ENCODE results near the gene NYNRIN.

DNA sequence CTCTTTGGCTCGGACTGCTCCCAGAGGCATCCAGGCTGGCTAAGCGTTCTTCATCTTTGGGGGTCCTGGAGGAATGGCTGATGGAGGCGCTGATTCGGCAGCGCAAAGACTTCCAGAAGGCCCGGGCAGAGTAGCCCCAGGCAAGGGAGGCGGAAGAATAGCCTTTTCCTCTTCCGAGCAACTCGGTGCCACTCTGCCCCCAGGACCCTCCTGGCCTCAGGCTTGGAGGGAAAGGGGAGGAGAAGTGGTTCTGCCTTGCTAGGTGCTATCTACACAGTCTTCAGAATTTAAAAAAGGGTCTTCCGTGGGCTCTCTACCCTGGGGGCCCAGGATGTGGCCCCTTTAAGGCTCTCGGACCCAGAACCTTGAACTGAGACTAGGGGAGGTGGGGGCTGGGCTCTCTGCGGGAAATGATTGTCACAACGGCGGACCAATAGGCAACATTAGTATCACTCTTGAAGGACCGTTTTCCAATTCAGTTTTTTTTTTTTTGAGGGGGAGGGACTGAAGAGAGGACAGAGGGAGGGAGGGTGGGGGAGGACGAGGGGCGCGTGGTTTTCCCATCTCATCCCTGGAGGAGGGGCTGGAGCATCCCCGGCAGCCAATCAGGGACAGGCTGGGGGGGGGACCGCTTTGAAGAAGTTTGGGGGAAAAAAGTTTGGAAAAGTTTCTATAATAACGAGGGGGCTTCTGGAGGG, 31.1 kb upstream of the NYNRIN start, which contains the start of gene NFATC4:
- TF ChIP-seq, protein P1, sequence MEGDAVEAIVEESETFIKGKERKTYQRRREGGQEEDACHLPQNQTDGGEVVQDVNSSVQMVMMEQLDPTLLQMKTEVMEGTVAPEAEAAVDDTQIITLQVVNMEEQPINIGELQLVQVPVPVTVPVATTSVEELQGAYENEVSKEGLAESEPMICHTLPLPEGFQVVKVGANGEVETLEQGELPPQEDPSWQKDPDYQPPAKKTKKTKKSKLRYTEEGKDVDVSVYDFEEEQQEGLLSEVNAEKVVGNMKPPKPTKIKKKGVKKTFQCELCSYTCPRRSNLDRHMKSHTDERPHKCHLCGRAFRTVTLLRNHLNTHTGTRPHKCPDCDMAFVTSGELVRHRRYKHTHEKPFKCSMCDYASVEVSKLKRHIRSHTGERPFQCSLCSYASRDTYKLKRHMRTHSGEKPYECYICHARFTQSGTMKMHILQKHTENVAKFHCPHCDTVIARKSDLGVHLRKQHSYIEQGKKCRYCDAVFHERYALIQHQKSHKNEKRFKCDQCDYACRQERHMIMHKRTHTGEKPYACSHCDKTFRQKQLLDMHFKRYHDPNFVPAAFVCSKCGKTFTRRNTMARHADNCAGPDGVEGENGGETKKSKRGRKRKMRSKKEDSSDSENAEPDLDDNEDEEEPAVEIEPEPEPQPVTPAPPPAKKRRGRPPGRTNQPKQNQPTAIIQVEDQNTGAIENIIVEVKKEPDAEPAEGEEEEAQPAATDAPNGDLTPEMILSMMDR (conservative IDR thresholded peaks at IDR 0.05; ENCODE audit: low read depth, low read length): no peak
- TF ChIP-seq EZH2 (IDR thresholded peaks at IDR 0.05; ENCODE audit: low read length, unreplicated experiment) (no peak), EZH2phosphoT487 (IDR thresholded peaks at IDR 0.05; ENCODE audit: borderline replicate concordance, low read length) (no peak)

Measured in PC-3 (cell line).